ENCODE results near the gene EFCAB6.

- TF ChIP-seq CTCF (conservative IDR thresholded peaks at IDR 0.05) (no peak), EZH2 (IDR thresholded peaks at IDR 0.05; ENCODE audit: low read depth) (no peak)
These were observed 48.0 kb upstream of the EFCAB6 start for GRCh38 chr22:43860126-43860525.

All from PC-9 (cell line).